HepG2 (cell line): ENCODE data around the gene PITHD1. TPM values are rescaled to one million over a fixed set of nuclear protein-coding genes. Genes with fewer than 3 reads are reported as not detected.
A peak's percentile ranks its signal among the peaks of the same experiment; 100 is the strongest.

Experiments
- FOXK1 ChIP-seq: sonication (generic); formaldehyde crosslinking; IDR thresholded peaks from 2 replicates; pipeline ENCODE4 v1.4.0; 2020; ENCODE audit warnings: low read depth, missing genetic modification reagents, borderline replicate concordance
- HNF4G ChIP-seq, 2 experiments: sonication (generic) in 1 of 2; formaldehyde crosslinking in 1 of 2; IDR thresholded peaks; 2 replicates each; pipeline versions ENCODE4 v1.4.0 to v1.6.1; 2011 to 2020; ENCODE audit warnings: borderline replicate concordance in 2 of 2, low read depth in 2 of 2, mild to moderate bottlenecking in 2 of 2, low read length in 1 of 2, missing genetic modification reagents in 1 of 2, moderate library complexity in 1 of 2
- HOXA5 ChIP-seq: sonication (generic); formaldehyde crosslinking; IDR thresholded peaks from 2 replicates; pipeline ENCODE4 v1.4.0; 2020; ENCODE audit warnings: missing genetic modification reagents
- KLF15 ChIP-seq: sonication (generic); formaldehyde crosslinking; IDR thresholded peaks from 2 replicates; pipeline ENCODE4 v1.8.1; 2023; ENCODE audit warnings: borderline replicate concordance, mild to moderate bottlenecking, inconsistent platforms, missing genetic modification reagents, mixed read lengths
- MIER3 ChIP-seq: IDR thresholded peaks from 2 replicates; pipeline ENCODE4 v1.6.1; 2016; ENCODE audit warnings: missing compliant biosample characterization, borderline replicate concordance
- NFATC3 ChIP-seq: sonication (generic); formaldehyde crosslinking; IDR thresholded peaks from 2 replicates; pipeline ENCODE4 v1.5.1; 2020; ENCODE audit warnings: mild to moderate bottlenecking, missing genetic modification reagents
- REPIN1 ChIP-seq: sonication (generic); formaldehyde crosslinking; IDR thresholded peaks from 2 replicates; pipeline ENCODE4 v1.8.0; 2022; ENCODE audit warnings: missing genetic modification reagents, low read depth, mild to moderate bottlenecking, borderline replicate concordance
- SKI ChIP-seq: fragments of 450-650 bp; IDR thresholded peaks from one replicate; pipeline ENCODE4 v1.6.1; 2018; ENCODE audit warnings: mild to moderate bottlenecking; ENCODE audit not compliant: partially characterized antibody
- SP4 ChIP-seq: sonication (generic); formaldehyde crosslinking; IDR thresholded peaks from 2 replicates; pipeline ENCODE4 v1.8.1; 2023; ENCODE audit warnings: mild to moderate bottlenecking, missing genetic modification reagents
- THAP11 ChIP-seq: IDR thresholded peaks from 2 replicates; pipeline ENCODE4 v1.6.1; 2016; ENCODE audit warnings: missing biosample characterization, missing genetic modification reagents
- THYN1 ChIP-seq: sonication (generic); formaldehyde crosslinking; IDR thresholded peaks from 2 replicates; pipeline ENCODE4 v1.8.1; 2023; ENCODE audit warnings: low read depth, mild to moderate bottlenecking, moderate library complexity, missing genetic modification reagents, borderline replicate concordance
- ZNF292 ChIP-seq: sonication (generic); formaldehyde crosslinking; IDR thresholded peaks from 2 replicates; pipeline ENCODE4 v1.8.1; 2022; ENCODE audit warnings: mild to moderate bottlenecking, low read depth, missing genetic modification reagents, borderline replicate concordance
- ZNF614 ChIP-seq: IDR thresholded peaks from 2 replicates; pipeline ENCODE4 v1.6.1; 2018; ENCODE audit warnings: missing biosample characterization, missing genetic modification reagents, inconsistent platforms, borderline replicate concordance
- polyA plus RNA-seq, 8 experiments: library from polyadenylated mRNA; depleted of rRNA in 3 of 8; stranded (reverse) in 7 of 8; unstranded in 1 of 8; fragments of >200 nt; fragmentation: Illumina TruSeq in 4 of 8; extraction: Trizol in 4 of 8; gene quantifications; 2 replicates each; pipeline versions ENCODE4 v1.2.1 to v1.2.3, GENCODE V29; 2011 to 2016; ENCODE audit warnings: low read depth in 4 of 8, missing spikeins in 1 of 8, mixed read lengths in 1 of 8; ENCODE audit not compliant: insufficient read depth in 1 of 8
- total RNA-seq, 5 experiments: library from RNA; depleted of rRNA; stranded (reverse); fragments of >200 nt; fragmentation: Illumina TruSeq; extraction: Trizol; gene quantifications; 2 replicates each; pipeline ENCODE4 v1.2.3, GENCODE V29; 2016; ENCODE audit warnings: low read depth in 1 of 5
- TF ChIP-seq, protein P1 (sequence below): sonication (generic); formaldehyde crosslinking; IDR thresholded peaks from 2 replicates; pipeline ENCODE4 v1.4.0; 2020; ENCODE audit warnings: missing genetic modification reagents
- TF ChIP-seq, protein P2 (sequence below): sonication (generic); formaldehyde crosslinking; IDR thresholded peaks from 2 replicates; pipeline ENCODE4 v1.8.0; 2022; ENCODE audit warnings: mild to moderate bottlenecking, missing genetic modification reagents, moderate library complexity
- TF ChIP-seq, protein P3 (sequence below): sonication (generic); formaldehyde crosslinking; IDR thresholded peaks from 2 replicates; pipeline ENCODE4 v1.4.0; 2020; ENCODE audit warnings: mild to moderate bottlenecking, missing genetic modification reagents
- TF ChIP-seq, protein P4 (sequence below): sonication (generic); formaldehyde crosslinking; IDR thresholded peaks from 2 replicates; pipeline ENCODE4 v1.5.0; 2020; ENCODE audit warnings: missing genetic modification reagents

PITHD1 gene
- total and polyA plus RNA-seq, 2 of the 13 experiments (the other 11 are each of a cell fraction or from before 2014, with no cell fraction given), result 28.0 to 37.3 TPM

DNA sequence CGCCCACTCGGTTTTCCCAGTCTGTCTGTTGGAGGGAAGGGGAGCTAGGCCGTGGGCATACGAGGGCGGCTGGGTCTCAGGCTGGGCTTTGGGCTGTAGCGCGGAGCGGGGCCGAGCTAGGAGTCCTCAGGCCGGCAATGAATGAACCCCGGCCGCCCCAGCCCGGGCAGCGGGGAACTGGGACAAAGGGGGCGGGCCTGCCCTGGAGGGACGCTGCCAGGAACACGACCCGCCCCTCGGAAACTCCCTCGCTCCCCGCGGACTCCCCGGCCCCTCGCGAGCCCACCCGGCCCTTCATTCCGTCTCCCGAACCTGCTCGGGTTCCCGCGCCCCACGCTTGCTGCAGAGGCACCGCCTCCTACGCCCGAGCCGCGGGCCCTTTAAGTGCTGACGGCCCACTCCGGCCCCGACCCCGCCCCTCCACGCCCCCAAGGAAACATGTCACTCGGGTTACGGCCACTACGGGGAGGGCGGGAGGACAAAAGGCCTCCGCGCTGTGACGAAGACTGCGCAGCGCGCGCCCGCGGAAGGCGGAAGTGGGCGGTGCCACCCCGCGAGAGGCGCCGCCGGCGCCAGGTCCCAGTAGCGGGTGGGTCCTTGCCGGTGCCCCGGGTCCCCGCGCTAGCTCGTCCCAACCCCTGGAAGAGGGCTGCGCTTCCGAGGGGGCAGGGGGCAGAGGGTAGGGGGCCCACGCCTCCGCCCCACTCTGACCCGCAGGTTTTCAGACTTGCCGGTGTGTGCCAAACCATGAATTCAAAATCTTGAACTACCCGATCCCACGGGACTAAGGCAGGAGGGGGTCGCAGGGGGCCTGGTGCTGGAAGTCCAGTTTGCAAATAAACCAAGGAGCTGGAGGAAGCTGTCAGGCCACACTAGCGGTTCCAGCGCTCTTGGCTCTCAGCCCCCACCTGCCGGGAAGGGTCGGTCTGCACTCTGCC lies 22.5 kb downstream of the PITHD1 start, which contains the start of gene GALE (continued):
- TF ChIP-seq, protein P1, sequence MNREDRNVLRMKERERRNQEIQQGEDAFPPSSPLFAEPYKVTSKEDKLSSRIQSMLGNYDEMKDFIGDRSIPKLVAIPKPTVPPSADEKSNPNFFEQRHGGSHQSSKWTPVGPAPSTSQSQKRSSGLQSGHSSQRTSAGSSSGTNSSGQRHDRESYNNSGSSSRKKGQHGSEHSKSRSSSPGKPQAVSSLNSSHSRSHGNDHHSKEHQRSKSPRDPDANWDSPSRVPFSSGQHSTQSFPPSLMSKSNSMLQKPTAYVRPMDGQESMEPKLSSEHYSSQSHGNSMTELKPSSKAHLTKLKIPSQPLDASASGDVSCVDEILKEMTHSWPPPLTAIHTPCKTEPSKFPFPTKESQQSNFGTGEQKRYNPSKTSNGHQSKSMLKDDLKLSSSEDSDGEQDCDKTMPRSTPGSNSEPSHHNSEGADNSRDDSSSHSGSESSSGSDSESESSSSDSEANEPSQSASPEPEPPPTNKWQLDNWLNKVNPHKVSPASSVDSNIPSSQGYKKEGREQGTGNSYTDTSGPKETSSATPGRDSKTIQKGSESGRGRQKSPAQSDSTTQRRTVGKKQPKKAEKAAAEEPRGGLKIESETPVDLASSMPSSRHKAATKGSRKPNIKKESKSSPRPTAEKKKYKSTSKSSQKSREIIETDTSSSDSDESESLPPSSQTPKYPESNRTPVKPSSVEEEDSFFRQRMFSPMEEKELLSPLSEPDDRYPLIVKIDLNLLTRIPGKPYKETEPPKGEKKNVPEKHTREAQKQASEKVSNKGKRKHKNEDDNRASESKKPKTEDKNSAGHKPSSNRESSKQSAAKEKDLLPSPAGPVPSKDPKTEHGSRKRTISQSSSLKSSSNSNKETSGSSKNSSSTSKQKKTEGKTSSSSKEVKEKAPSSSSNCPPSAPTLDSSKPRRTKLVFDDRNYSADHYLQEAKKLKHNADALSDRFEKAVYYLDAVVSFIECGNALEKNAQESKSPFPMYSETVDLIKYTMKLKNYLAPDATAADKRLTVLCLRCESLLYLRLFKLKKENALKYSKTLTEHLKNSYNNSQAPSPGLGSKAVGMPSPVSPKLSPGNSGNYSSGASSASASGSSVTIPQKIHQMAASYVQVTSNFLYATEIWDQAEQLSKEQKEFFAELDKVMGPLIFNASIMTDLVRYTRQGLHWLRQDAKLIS (CRISPR knock-in tag), result no peak
- TF ChIP-seq THYN1 (CRISPR knock-in tag) (no peak), MIER3 (CRISPR knock-in tag) (no peak), SP4 (CRISPR knock-in tag) (peak; percentile 94), HOXA5 (CRISPR knock-in tag) (0 out of 2 replicates have a peak, but pooled peaks have one; percentile 33), KLF15 (CRISPR knock-in tag) (no peak; the same call in 1 of the 2 replicates), THAP11 (peak; percentile 90), FOXK1 (CRISPR knock-in tag) (peak; percentile 84), HNF4G (IDR thresholded peaks at IDR 0.05; ENCODE audit: borderline replicate concordance, low read depth, low read length) (no peak), HNF4G (CRISPR knock-in tag; IDR thresholded peaks at IDR 0.05; ENCODE audit: borderline replicate concordance, low read depth) (no peak), NFATC3 (CRISPR knock-in tag) (no peak; the same call in 1 of the 2 replicates), REPIN1 (CRISPR knock-in tag) (no peak; the same call in 1 of the 2 replicates), SKI (peak; percentile 30), ZNF292 (CRISPR knock-in tag) (no peak), ZNF614 (CRISPR knock-in tag) (peak; percentile 59; the same call in 1 of the 2 replicates)
- TF ChIP-seq, protein P2, sequence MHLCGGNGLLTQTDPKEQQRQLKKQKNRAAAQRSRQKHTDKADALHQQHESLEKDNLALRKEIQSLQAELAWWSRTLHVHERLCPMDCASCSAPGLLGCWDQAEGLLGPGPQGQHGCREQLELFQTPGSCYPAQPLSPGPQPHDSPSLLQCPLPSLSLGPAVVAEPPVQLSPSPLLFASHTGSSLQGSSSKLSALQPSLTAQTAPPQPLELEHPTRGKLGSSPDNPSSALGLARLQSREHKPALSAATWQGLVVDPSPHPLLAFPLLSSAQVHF, result no peak
- TF ChIP-seq, protein P3, sequence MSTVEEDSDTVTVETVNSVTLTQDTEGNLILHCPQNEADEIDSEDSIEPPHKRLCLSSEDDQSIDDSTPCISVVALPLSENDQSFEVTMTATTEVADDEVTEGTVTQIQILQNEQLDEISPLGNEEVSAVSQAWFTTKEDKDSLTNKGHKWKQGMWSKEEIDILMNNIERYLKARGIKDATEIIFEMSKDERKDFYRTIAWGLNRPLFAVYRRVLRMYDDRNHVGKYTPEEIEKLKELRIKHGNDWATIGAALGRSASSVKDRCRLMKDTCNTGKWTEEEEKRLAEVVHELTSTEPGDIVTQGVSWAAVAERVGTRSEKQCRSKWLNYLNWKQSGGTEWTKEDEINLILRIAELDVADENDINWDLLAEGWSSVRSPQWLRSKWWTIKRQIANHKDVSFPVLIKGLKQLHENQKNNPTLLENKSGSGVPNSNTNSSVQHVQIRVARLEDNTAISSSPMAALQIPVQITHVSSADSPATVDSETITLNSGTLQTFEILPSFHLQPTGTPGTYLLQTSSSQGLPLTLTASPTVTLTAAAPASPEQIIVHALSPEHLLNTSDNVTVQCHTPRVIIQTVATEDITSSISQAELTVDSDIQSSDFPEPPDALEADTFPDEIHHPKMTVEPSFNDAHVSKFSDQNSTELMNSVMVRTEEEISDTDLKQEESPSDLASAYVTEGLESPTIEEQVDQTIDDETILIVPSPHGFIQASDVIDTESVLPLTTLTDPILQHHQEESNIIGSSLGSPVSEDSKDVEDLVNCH, result no peak
- TF ChIP-seq, protein P4, sequence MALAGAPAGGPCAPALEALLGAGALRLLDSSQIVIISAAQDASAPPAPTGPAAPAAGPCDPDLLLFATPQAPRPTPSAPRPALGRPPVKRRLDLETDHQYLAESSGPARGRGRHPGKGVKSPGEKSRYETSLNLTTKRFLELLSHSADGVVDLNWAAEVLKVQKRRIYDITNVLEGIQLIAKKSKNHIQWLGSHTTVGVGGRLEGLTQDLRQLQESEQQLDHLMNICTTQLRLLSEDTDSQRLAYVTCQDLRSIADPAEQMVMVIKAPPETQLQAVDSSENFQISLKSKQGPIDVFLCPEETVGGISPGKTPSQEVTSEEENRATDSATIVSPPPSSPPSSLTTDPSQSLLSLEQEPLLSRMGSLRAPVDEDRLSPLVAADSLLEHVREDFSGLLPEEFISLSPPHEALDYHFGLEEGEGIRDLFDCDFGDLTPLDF (CRISPR knock-in tag), result peak; percentile 84
